WTC11 (cell line): ENCODE results near the gene PARD3B. TPM values are rescaled to one million over a fixed set of nuclear protein-coding genes. Genes with fewer than 3 reads are reported as not detected.

Experiments used
- ATAC-seq: fragments of 200-7000 bp; cut with Tn5 transposase; 2 replicates; pipeline ENCODE4 v1.10.0; 2021; ENCODE audit warnings: mild to moderate bottlenecking, moderate library complexity
- CTCF ChIA-PET: fragments of 300-600 bp; sonication (Branson Sonifier 250); formaldehyde crosslinking; loops from one replicate; lab custom pipeline; 2021; ENCODE audit warnings: antibody characterized with exemption; lab: Charles Lee
- POLR2A ChIA-PET: fragments of 350-600 bp; sonication (Branson Sonifier 250); formaldehyde crosslinking; loops from one replicate; lab custom pipeline; 2021; ENCODE audit warnings: antibody characterized with exemption; lab: Charles Lee
- DNase-seq: peaks from one replicate; pipeline ENCODE4 v3.0.0; 2021; ENCODE audit warnings: low spot score
- H3K27ac Mint-ChIP-seq: 2 replicates; pipeline ENCODE4 v1.8.0; 2021; ENCODE audit warnings: mixed read lengths
- H3K27me3 Mint-ChIP-seq: 2 replicates; pipeline ENCODE4 v1.8.0; 2021; ENCODE audit warnings: low read depth, mild to moderate bottlenecking, moderate library complexity, mixed read lengths
- H3K36me3 Mint-ChIP-seq: 2 replicates; pipeline ENCODE4 v1.8.0; 2021; ENCODE audit warnings: mixed read lengths
- H3K4me1 Mint-ChIP-seq: 2 replicates; pipeline ENCODE4 v1.8.0; 2022; ENCODE audit warnings: mixed read lengths
- H3K4me3 Mint-ChIP-seq: 2 replicates; pipeline ENCODE4 v1.8.0; 2021; ENCODE audit warnings: mild to moderate bottlenecking, moderate library complexity, mixed read lengths
- H3K9me3 Mint-ChIP-seq: 2 replicates; pipeline ENCODE4 v1.8.0; 2021; ENCODE audit warnings: mixed read lengths
- ATF1 ChIP-seq: sonication (generic); formaldehyde crosslinking; IDR thresholded peaks from 2 replicates; pipeline ENCODE4 v1.8.1; 2023; ENCODE audit warnings: mild to moderate bottlenecking, moderate library complexity, missing genetic modification reagents
- CDX4 ChIP-seq: fragments of 250-450 bp; sonication (Bioruptor Pico); IDR thresholded peaks from 2 replicates; pipeline ENCODE4 v1.9.0; 2021; ENCODE audit warnings: moderate library complexity, mild to moderate bottlenecking, inconsistent platforms, borderline replicate concordance
- ESRRA ChIP-seq: sonication (generic); formaldehyde crosslinking; IDR thresholded peaks from 2 replicates; pipeline ENCODE4 v1.8.1; 2022; ENCODE audit warnings: mild to moderate bottlenecking, missing genetic modification reagents, borderline replicate concordance
- FOXP4 ChIP-seq: sonication (generic); formaldehyde crosslinking; IDR thresholded peaks from 2 replicates; pipeline ENCODE4 v1.8.0; 2022; ENCODE audit warnings: mild to moderate bottlenecking, missing genetic modification reagents
- RELA ChIP-seq: sonication (generic); formaldehyde crosslinking; IDR thresholded peaks from 2 replicates; pipeline ENCODE4 v1.8.1; 2022; ENCODE audit warnings: missing genetic modification reagents, mild to moderate bottlenecking, borderline replicate concordance
- STAT6 ChIP-seq: sonication (generic); formaldehyde crosslinking; conservative IDR thresholded peaks from 2 replicates; pipeline ENCODE4 v1.8.1; 2023; ENCODE audit warnings: mild to moderate bottlenecking, low read depth, missing genetic modification reagents, moderate library complexity
- ZBTB21 ChIP-seq: sonication (generic); formaldehyde crosslinking; IDR thresholded peaks from 2 replicates; pipeline ENCODE4 v1.8.1; 2023; ENCODE audit warnings: mild to moderate bottlenecking, missing genetic modification reagents, borderline replicate concordance
- ZNF138 ChIP-seq: sonication (generic); formaldehyde crosslinking; conservative IDR thresholded peaks from 2 replicates; pipeline ENCODE4 v1.8.1; 2022; ENCODE audit warnings: mild to moderate bottlenecking, moderate library complexity, missing genetic modification reagents
- total RNA-seq: library from RNA; stranded (reverse); gene quantifications from 3 replicates; pipeline ENCODE4 v1.2.3, GENCODE V29; 2021
- TF ChIP-seq, protein P1 (sequence below): sonication (generic); formaldehyde crosslinking; IDR thresholded peaks from 2 replicates; pipeline ENCODE4 v1.8.1; 2022; ENCODE audit warnings: mild to moderate bottlenecking, missing genetic modification reagents, moderate library complexity, borderline replicate concordance
- TF ChIP-seq, protein P2 (sequence below): sonication (generic); formaldehyde crosslinking; IDR thresholded peaks from 2 replicates; pipeline ENCODE4 v1.8.0; 2023; ENCODE audit warnings: missing genetic modification reagents, mild to moderate bottlenecking, borderline replicate concordance

Gene PARD3B
- total RNA-seq, 1 experiment from 2014 or later = 5.6 TPM

DNA sequence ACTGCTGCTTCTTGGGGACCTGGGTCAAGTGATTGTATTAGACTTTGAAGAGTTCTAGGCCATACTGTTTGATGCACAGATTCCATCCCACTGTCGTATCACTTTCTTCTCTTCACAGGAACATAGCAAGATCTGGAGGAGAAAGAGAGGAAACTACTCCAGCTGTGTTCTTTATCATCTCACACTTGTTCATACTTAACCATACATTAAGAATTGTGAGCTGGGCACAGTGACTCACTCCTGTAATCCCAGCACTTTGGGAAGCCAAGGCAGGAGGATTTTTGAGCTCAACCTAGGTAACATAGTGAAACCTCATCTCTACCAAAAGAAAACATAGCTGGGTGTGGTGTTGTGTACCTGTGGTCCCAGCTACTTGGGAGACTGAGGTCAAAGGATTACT is 111.7 kb downstream of the PARD3B start:
- Mint-ChIP-seq H3K4me3 (no peak overlapping the region), H3K9me3 (peaks cover 14% of the 10 kb centered on the region), H3K27ac (no peak overlapping the region), H3K4me1 (peaks cover 5% of the 10 kb centered on the region), H3K27me3 (peaks cover 3% of the 10 kb centered on the region; the same call in 1 of the 2 replicates), H3K36me3 (peaks cover 6% of the 10 kb centered on the region)
- no peak for DNase-seq
- ChIA-PET CTCF (no interaction called here), POLR2A (no interaction called here)
- ATAC-seq = no peak
- TF ChIP-seq STAT6 (CRISPR knock-in tag) (no peak), ZBTB21 (CRISPR knock-in tag) (no peak)
- TF ChIP-seq, protein P1, sequence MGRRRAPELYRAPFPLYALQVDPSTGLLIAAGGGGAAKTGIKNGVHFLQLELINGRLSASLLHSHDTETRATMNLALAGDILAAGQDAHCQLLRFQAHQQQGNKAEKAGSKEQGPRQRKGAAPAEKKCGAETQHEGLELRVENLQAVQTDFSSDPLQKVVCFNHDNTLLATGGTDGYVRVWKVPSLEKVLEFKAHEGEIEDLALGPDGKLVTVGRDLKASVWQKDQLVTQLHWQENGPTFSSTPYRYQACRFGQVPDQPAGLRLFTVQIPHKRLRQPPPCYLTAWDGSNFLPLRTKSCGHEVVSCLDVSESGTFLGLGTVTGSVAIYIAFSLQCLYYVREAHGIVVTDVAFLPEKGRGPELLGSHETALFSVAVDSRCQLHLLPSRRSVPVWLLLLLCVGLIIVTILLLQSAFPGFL = no peak

DNA sequence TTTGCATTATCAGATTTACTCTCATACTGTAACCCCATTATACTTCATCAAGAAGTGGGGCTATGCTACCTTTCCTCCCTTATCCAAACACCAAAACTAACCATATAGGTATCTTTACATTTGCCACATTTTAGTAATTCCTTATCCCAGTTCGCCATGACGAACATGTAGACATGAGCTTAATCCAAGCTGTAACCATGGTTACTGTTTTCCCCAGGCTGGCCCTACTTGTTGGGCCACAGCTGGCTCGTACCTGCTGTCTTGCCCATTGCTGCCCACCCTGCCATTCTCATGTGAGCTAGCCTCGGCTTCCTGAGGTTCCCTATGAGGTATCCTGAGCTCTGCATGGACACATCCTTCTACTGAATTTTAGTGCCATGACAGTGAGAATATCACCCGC is 117.7 kb downstream of the PARD3B start:
- H3K27ac Mint-ChIP-seq = no peak overlapping the region
- H3K4me3 Mint-ChIP-seq = no peak overlapping the region
- TF ChIP-seq, protein P2, sequence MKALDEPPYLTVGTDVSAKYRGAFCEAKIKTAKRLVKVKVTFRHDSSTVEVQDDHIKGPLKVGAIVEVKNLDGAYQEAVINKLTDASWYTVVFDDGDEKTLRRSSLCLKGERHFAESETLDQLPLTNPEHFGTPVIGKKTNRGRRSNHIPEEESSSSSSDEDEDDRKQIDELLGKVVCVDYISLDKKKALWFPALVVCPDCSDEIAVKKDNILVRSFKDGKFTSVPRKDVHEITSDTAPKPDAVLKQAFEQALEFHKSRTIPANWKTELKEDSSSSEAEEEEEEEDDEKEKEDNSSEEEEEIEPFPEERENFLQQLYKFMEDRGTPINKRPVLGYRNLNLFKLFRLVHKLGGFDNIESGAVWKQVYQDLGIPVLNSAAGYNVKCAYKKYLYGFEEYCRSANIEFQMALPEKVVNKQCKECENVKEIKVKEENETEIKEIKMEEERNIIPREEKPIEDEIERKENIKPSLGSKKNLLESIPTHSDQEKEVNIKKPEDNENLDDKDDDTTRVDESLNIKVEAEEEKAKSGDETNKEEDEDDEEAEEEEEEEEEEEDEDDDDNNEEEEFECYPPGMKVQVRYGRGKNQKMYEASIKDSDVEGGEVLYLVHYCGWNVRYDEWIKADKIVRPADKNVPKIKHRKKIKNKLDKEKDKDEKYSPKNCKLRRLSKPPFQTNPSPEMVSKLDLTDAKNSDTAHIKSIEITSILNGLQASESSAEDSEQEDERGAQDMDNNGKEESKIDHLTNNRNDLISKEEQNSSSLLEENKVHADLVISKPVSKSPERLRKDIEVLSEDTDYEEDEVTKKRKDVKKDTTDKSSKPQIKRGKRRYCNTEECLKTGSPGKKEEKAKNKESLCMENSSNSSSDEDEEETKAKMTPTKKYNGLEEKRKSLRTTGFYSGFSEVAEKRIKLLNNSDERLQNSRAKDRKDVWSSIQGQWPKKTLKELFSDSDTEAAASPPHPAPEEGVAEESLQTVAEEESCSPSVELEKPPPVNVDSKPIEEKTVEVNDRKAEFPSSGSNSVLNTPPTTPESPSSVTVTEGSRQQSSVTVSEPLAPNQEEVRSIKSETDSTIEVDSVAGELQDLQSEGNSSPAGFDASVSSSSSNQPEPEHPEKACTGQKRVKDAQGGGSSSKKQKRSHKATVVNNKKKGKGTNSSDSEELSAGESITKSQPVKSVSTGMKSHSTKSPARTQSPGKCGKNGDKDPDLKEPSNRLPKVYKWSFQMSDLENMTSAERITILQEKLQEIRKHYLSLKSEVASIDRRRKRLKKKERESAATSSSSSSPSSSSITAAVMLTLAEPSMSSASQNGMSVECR (CRISPR knock-in tag) = no peak
- TF ChIP-seq CDX4 (CRISPR knock-in tag) (no peak), ATF1 (CRISPR knock-in tag) (no peak), RELA (CRISPR knock-in tag) (no peak), ZNF138 (CRISPR knock-in tag) (no peak), FOXP4 (no peak), ESRRA (CRISPR knock-in tag) (no peak)
- H3K9me3 Mint-ChIP-seq = no peaks in the 10 kb centered on the region
- ChIA-PET POLR2A (no interaction called here), CTCF (interaction anchor here (1.0 kb wide), 1 partner anchor 12 kb away, joined by 3 read pairs; no protein-coding TSS in a partner anchor)
- no peaks in the 10 kb centered on the region for H3K36me3 Mint-ChIP-seq
- no peaks in the 10 kb centered on the region for H3K27me3 Mint-ChIP-seq
- no peak for ATAC-seq
- peaks cover 17% of the 10 kb centered on the region for H3K4me1 Mint-ChIP-seq
- no peak for DNase-seq
